CD8-positive, alpha-beta memory T cell (primary cell): ENCODE measurements around the gene SMC6. TPM values are rescaled to one million over a fixed set of nuclear protein-coding genes. Genes with fewer than 3 reads are reported as not detected.

ENCODE experiments used
- CTCF ChIA-PET: fragments of 350-600 bp; sonication (Branson Sonifier 250); formaldehyde crosslinking; loops from one replicate; lab custom pipeline; 2021; ENCODE audit warnings: antibody characterized with exemption; lab: Charles Lee
- POLR2A ChIA-PET: fragments of 350-600 bp; sonication (Branson Sonifier 250); formaldehyde crosslinking; loops from one replicate; lab custom pipeline; 2021; ENCODE audit warnings: antibody characterized with exemption; lab: Charles Lee
- DNase-seq, 5 donors: peaks; one replicate each; pipeline versions ENCODE4 v3.0.0 to v3.0.0-alpha.2; 2020 to 2022; ENCODE audit warnings: mixed read lengths in 1 of 5
- H3K27ac ChIP-seq: one replicate; pipeline ENCODE4 v1.7.0; 2013; ENCODE audit warnings: low read depth, mild to moderate bottlenecking, low read length, moderate library complexity
- H3K27me3 ChIP-seq: 2 replicates; pipeline ENCODE4 v1.7.0; 2013; ENCODE audit warnings: low read length, mild to moderate bottlenecking; ENCODE audit not compliant: insufficient read depth, poor library complexity, severe bottlenecking
- H3K36me3 ChIP-seq: 2 replicates; pipeline ENCODE4 v1.7.0; 2013; ENCODE audit warnings: mild to moderate bottlenecking, low read length, moderate library complexity; ENCODE audit not compliant: insufficient read depth
- H3K4me1 ChIP-seq: 2 replicates; pipeline ENCODE4 v1.7.0; 2013; ENCODE audit warnings: mild to moderate bottlenecking, low read length, moderate library complexity; ENCODE audit not compliant: insufficient read depth
- H3K4me3 ChIP-seq: 2 replicates; pipeline ENCODE4 v1.7.0; 2013; ENCODE audit warnings: mild to moderate bottlenecking, low read length
- H3K9me3 ChIP-seq: 2 replicates; pipeline ENCODE4 v1.7.0; 2013; ENCODE audit warnings: mild to moderate bottlenecking, low read length
- H3K27ac Mint-ChIP-seq, 8 donors: one replicate each; pipeline ENCODE4 v1.8.0; 2020 to 2021; ENCODE audit warnings: mixed read lengths in 8 of 8, mild to moderate bottlenecking in 6 of 8, inconsistent platforms in 3 of 8, moderate library complexity in 3 of 8
- H3K27me3 Mint-ChIP-seq, 2 donors: one replicate each; pipeline ENCODE4 v1.8.0; 2020 to 2021; ENCODE audit warnings: mixed read lengths in 2 of 2, mild to moderate bottlenecking in 1 of 2, moderate library complexity in 1 of 2
- H3K36me3 Mint-ChIP-seq, 3 donors: one replicate each; pipeline ENCODE4 v1.8.0; 2020 to 2021; ENCODE audit warnings: mixed read lengths in 3 of 3, inconsistent platforms in 1 of 3, mild to moderate bottlenecking in 1 of 3
- H3K4me1 Mint-ChIP-seq, 3 donors: one replicate each; pipeline ENCODE4 v1.8.0; 2020 to 2021; ENCODE audit warnings: mixed read lengths in 3 of 3, inconsistent platforms in 1 of 3, mild to moderate bottlenecking in 1 of 3
- H3K4me3 Mint-ChIP-seq, 7 donors: one replicate each; pipeline ENCODE4 v1.8.0; 2020 to 2021; ENCODE audit warnings: mixed read lengths in 7 of 7, mild to moderate bottlenecking in 6 of 7, moderate library complexity in 4 of 7, inconsistent platforms in 2 of 7
- H3K9me3 Mint-ChIP-seq, 5 donors: one replicate each; pipeline ENCODE4 v1.8.0; 2020 to 2022; ENCODE audit warnings: mixed read lengths in 5 of 5, mild to moderate bottlenecking in 3 of 5, moderate library complexity in 2 of 5, inconsistent platforms in 1 of 5
- polyA plus RNA-seq: library from polyadenylated mRNA; unstranded; fragments of 300-500 nt; fragmentation: Illumina TruSeq; gene quantifications from one replicate; pipeline ENCODE4 v1.2.3, GENCODE V29; 2021
- total RNA-seq, 2 experiments: library from RNA; stranded (reverse); gene quantifications; one replicate each; pipeline ENCODE4 v1.2.3, GENCODE V29; 2021

SMC6 gene
- total and polyA plus RNA-seq, 3 experiments from 2014 or later: 15.8 to 25.7 (median 23.7) TPM

GRCh38 chr2:17615728-17616351, 137.8 kb downstream of the SMC6 start:
- no peaks in the 10 kb centered on the region for H3K36me3 Mint-ChIP-seq
- CTCF ChIA-PET: no interaction called here

GRCh38 chr2:17615147-17615546, 138.5 kb downstream of the SMC6 start:
- peaks cover 4 to 27% of the 10 kb centered on the region in 2 donors for H3K27me3 Mint-ChIP-seq
- H3K36me3 Mint-ChIP-seq: no peaks in the 10 kb centered on the region
- Histone ChIP-seq H3K4me3 (no peak overlapping the region), H3K27ac (no peak overlapping the region), H3K27me3 (no peaks in the 10 kb centered on the region), H3K36me3 (no peaks in the 10 kb centered on the region), H3K4me1 (no peaks in the 10 kb centered on the region), H3K9me3 (no peaks in the 10 kb centered on the region)
- H3K4me1 Mint-ChIP-seq: no peaks in the 10 kb centered on the region
- H3K4me3 Mint-ChIP-seq: no peak overlapping the region
- no peak for DNase-seq
- no peaks in the 10 kb centered on the region for H3K9me3 Mint-ChIP-seq
- H3K27ac Mint-ChIP-seq: no peak overlapping the region
- ChIA-PET POLR2A (no interaction called here), CTCF (no interaction called here)

More at GRCh38 chr2:17615728-17616351, 137.8 kb downstream of the SMC6 start:
- no peaks in the 10 kb centered on the region for H3K27me3 ChIP-seq
- no peak overlapping the region for H3K4me3 Mint-ChIP-seq
- peaks cover 4 to 29% of the 10 kb centered on the region in 2 donors for H3K27me3 Mint-ChIP-seq
- H3K4me3 ChIP-seq: no peak overlapping the region
- H3K36me3 ChIP-seq: no peaks in the 10 kb centered on the region
- H3K27ac Mint-ChIP-seq: no peak overlapping the region
- no peaks in the 10 kb centered on the region for H3K9me3 Mint-ChIP-seq
- no peak for DNase-seq
- H3K4me1 ChIP-seq: no peaks in the 10 kb centered on the region
- POLR2A ChIA-PET: no interaction called here
- H3K9me3 ChIP-seq: no peaks in the 10 kb centered on the region
- no peak overlapping the region for H3K27ac ChIP-seq
- no peaks in the 10 kb centered on the region for H3K4me1 Mint-ChIP-seq

GRCh38 chr2:17614174-17614930, 139.3 kb downstream of the SMC6 start:
- no peaks in the 10 kb centered on the region for H3K36me3 Mint-ChIP-seq
- Histone ChIP-seq H3K36me3 (no peaks in the 10 kb centered on the region), H3K27ac (no peak overlapping the region), H3K4me1 (no peaks in the 10 kb centered on the region), H3K4me3 (no peak overlapping the region), H3K9me3 (no peaks in the 10 kb centered on the region), H3K27me3 (no peaks in the 10 kb centered on the region)
- H3K9me3 Mint-ChIP-seq: no peaks in the 10 kb centered on the region
- H3K27ac Mint-ChIP-seq: no peak overlapping the region
- H3K4me1 Mint-ChIP-seq: no peaks in the 10 kb centered on the region
- H3K4me3 Mint-ChIP-seq: no peak overlapping the region
- peaks cover 5 to 26% of the 10 kb centered on the region in 2 donors for H3K27me3 Mint-ChIP-seq
- POLR2A ChIA-PET: no interaction called here
- no peak for DNase-seq
- CTCF ChIA-PET: interaction anchor here (1.0 kb wide), 1 partner anchor 31 kb away, joined by 3 read pairs; no protein-coding TSS in a partner anchor

Other genes starting within 250 kb of the SMC6 start
- not detected for gene RAD51AP2, start 235.4 kb downstream of the SMC6 start, total RNA-seq
- gene RAD51AP2, start 235.4 kb downstream of the SMC6 start, polyA plus RNA-seq: not detected
- gene VSNL1, start 213.1 kb downstream of the SMC6 start, total RNA-seq: not detected
- gene VSNL1, start 213.1 kb downstream of the SMC6 start, polyA plus RNA-seq: not detected
- 10 to 100 TPM; 23.6 to 28.8 TPM for gene GEN1, start 328 bp upstream of the SMC6 start, total RNA-seq
- gene GEN1, start 328 bp upstream of the SMC6 start, polyA plus RNA-seq: 0.31 TPM
- gene MSGN1, start 62.6 kb upstream of the SMC6 start, total RNA-seq: not detected
- not detected for gene MSGN1, start 62.6 kb upstream of the SMC6 start, polyA plus RNA-seq
- gene KCNS3, start 124.9 kb upstream of the SMC6 start, total RNA-seq: not detected
- not detected for gene KCNS3, start 124.9 kb upstream of the SMC6 start, polyA plus RNA-seq